PC-9 (cell line): ENCODE data around the gene PLCL2.

Experiments used
- CTCF ChIP-seq: fragments of 200-600 bp; sonication (generic); conservative IDR thresholded peaks from 2 replicates; pipeline ENCODE4 v1.6.1; 2017; ENCODE audit warnings: mixed run types, antibody characterized with exemption, mild to moderate bottlenecking, moderate library complexity
- EZH2 ChIP-seq: fragments of 200-600 bp; sonication (generic); IDR thresholded peaks from 2 replicates; pipeline ENCODE4 v1.8.0; 2017; ENCODE audit warnings: antibody characterized with exemption, low read depth

GRCh38 chr3:17076940-17077605, 192.3 kb downstream of the PLCL2 start:
- TF ChIP-seq CTCF: no peak
- TF ChIP-seq EZH2: no peak
